Raji (cell line): Measurements from ENCODE around the gene GPRC5C.

ENCODE experiments used
- POLR2A ChIP-seq: IDR thresholded peaks from 2 replicates; pipeline ENCODE4 v1.6.1; 2011; ENCODE audit warnings: low read depth, low read length, control low read depth; ENCODE audit not compliant: insufficient read depth

The GPRC5C gene

DNA sequence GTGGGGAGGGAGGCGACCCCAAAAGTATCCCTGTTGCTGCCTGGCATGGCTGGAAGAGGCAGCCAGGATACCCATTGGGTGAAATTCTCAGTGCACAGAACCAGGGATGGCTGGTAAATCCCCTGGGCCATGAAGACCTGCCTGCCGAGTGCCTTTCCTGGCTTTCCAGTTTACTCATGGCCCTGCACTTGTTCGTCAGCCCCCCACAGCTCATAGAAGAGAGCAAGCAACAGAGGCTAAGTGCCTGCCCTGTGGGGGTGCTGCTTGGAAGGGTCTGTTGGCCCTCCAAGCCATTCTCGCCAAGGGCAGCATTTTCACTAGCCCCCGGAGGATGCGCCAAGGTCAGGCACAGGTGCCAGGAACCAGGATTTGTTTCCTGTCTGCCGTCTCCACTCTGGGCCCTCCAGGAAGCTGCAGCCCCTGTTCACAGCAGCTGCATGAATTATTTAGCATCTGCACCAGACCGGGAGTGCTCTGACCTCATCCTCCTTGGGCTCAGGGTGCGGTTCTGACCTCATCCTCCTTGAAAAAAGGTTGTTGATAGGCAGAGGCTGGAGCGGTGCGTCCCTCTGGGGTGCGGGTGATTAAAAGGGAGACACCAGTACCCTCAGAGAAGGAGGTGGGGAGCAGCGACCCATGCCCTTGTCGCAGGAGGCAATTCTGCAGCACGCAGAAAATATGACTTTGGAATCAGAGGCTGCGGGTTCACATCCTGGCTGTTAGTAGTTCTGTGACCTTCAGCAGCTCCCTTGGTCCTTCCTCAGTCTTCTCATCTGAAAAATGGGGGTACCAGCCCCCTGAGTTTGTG, 20.3 kb downstream of the GPRC5C start:
- no peak for TF ChIP-seq POLR2A

DNA sequence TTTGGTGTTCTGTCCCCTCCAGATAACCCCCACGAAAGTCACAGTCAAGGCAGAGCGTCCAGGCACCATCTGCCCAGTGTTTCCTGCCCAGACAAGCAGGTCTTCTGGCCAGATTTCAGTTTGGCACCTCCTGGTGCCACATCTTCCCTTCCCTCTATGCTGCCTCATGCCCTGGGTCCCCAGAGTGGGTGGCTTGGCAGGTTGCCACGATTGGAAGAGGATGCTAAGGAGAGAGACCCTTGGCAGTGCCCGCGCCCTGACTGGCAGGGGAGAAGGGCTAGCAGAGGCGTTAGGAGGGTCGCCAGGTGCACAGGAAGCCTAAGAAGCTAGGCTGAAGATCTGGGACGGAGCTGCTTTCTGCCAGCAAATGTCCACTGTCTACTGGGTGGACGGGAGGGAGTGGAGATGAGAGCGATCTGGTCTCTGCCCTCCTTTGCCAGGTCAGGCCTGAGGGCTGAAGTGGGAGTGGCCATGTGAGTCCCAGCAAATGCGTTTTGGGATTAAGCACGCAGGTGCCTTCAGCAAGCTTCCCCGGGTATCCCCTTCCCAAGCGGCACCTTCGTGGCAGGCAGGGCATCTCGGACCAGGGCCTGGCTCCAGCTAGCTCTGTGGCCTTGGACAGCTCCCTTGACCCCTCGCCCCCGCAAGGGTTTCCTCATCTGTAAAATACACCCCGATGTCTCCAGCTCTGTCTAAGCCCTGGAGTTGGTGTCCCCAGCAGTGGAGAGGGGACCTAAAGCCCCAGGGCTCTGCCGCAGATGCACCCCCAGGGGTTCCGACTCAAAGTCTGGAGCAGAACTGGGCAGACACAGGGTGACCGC, 21.2 kb downstream of the GPRC5C start:
- no peak for TF ChIP-seq POLR2A

DNA sequence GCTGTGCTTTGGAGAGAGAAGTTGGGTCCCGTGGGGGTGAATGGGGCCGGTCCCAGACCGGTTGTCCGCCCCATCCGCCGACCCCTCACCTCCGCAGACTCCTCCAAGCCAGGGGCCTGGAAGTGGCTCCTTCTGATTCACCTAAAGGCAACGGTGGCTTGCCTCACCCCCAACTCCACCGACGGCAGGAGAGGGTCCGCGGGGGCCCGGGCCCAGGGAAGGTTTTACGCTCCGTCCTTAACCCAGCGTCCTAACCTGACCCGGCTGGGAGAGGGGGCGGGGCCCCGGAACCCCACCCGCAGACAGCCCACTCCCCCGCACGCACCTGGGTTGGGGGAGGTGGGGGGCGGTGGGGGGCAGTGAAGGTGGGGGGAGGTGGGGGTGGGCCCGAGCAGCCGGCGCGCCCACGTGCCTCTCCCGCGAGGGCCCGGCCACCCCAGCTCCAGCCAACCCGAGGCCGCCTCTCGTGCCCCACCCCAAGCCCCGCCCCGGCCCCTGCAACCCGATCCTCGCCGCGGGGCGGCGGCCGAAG, 21.8 kb downstream of the GPRC5C start:
- no peak for TF ChIP-seq POLR2A

DNA sequence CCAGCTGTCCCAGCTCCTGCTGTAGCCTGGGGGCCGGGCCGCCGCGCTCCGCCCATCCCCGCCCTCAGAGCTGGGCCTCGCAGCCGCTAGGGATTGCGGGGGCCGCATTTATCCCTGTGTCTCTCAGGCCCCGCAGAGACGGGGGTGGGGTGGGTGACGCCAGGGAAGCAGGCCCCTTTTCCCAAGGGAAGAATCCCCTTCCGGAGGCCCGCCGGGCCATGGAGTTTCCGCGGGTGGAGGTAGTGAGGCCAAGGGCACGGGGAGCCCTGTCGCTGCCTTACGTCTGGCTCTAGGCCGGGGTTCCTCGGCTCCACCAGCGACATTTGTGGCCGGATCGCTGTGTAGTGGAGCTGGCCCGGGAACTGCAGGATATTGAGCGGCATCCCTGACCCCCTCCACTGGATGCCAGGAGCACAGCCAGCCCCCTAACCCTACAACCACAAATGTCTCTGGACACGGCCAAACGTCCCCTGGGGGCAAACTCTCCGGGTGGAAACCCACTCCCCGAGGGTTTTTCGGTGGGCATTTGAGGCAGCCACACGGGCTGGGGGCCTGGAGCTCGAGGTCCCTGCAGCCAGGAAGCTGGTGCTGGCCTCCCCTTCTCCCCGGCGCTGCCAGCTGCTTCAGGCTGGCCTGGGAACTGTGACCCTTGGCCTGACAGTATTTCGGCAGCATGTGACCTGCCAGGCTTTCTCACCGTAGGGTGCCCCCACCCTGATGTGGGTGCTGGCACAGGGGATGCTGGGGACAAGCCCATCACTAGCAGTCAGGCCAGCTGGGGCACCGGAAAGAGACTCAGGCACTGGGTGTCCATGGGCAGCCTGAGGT, 22.5 kb downstream of the GPRC5C start:
- TF ChIP-seq POLR2A: no peak

DNA sequence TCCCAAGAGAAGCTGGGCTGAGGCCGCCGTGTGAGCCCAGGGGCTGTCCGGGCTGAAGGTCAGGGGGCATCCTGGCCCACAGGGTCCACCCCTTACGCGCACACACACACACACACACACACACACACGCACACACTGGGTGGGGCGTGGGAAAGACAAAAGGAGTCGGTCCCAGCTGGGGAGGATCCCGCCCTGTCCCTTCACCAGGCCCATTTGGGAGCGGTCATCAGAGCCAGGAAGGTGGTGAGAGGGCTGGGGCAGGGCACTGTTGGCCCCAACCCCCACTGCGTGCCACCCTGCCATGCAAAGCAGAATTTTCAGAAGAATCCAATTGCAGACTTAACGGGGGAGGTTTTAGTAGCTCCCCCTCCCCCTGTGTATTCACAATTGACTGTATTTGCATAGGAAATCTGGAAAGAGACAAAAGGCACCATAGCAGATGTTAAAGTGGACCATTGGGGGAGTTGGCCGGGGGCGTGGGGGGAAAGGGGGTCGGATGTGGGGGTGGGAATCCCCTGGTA, 23.2 kb downstream of the GPRC5C start:
- TF ChIP-seq POLR2A: no peak

DNA sequence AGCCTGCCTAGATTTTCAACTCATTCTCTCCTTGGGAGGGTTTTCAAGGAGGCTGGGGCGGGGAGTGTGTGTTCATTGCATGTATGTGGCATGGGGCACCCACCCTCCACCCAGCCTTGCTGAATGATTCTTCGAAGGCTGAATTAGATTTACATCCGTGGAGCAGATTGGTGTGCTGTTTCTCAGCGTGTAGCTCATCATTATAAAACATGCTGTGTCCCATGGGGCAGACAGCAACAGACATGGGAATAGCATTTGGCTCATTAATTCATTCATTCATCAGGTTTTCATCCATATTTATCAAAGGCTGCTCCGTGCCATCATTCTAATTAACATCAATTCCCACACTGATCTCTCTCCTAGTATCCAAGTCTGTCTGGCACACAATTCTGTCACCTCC, 23.9 kb downstream of the GPRC5C start:
- no peak for TF ChIP-seq POLR2A

DNA sequence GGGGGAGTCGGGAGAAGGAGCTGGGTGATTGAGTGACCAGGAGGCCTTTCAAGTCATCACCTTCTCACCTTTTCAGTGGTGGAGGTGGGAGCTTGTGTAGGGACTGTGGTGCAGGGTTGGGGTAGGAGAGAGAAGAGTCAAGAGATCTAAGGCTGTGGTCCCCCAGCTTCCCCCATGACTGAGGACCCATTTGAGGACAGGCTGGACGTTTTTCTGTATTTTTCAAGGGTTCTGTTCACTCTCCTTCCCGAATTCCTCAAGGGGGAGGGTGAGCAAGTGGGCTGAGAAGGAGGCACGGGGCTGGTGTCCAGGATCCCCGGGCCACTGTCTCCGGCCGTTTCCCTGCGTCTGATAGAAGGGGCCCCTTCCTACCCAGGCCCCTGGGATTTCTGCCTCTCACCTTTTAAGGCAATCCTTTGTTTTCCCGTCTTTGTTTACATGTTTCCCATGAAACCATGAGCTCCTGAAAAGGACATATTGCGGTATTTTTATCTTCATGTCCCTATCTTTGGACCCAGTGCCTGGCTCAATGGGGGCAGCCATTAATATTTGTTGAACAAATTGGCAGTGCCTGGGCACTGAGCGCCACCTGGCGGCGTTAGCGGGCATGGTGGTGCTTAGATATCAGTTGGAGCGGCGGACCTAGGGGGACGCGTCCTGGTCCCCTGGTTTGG, 25.4 kb downstream of the GPRC5C start:
- no peak for TF ChIP-seq POLR2A

DNA sequence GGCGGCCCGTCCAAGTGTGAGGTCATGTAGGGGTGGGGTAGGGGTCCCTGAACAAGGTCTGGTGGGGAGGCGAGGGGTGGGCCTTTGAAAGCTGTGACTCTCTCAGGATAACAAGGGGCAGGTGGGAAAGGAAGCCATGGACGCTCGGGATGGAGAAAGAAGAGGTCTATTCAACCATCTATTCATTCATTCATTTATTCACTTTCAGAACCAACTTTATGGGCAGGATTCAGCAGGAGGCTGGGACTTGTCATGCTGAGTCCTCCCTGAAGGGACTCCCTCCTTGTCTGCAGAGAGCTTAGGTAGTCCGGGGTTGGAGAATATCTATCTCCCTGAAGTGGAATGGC, 25.9 kb downstream of the GPRC5C start:
- TF ChIP-seq POLR2A: no peak

DNA sequence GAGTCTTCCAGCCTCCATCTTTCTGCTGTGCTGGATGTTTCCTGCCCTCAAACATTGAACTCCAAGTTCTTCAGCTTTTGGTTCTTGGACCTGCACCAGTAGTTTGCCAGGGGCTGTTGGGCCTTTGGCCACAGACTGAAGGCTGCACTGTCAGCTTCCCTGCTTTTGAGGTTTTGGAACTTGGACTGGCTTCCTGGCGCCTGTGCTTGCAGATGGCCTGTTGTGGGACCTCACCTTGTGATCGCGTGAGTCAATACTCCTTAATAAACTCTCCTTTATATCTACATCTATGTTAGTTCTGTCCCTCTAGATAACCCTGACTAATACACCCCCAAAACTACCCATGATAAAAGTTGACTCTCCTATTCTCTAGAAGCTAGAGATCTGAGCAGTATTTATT, 26.9 kb downstream of the GPRC5C start:
- TF ChIP-seq POLR2A: no peak

DNA sequence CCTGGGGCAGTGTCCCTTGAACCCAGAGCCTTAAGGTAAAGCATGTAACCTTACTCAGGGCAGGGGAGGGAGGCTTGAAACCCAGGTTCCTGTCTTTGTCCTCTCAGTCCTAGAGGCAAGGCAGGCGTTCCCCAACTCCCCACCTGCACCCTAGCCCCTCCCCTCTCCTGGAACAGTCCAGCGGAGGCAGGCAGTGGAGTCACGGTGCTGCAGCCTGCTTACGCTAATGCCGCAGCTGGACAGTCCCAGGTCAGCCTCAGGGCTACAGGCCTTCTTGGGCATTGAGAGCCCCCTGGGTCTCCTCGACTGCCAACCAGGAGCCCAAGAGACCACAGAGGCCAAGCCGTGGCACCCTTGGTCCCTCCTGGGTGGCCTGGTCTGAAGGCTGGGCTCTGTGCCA, 27.7 kb downstream of the GPRC5C start:
- TF ChIP-seq POLR2A: no peak

DNA sequence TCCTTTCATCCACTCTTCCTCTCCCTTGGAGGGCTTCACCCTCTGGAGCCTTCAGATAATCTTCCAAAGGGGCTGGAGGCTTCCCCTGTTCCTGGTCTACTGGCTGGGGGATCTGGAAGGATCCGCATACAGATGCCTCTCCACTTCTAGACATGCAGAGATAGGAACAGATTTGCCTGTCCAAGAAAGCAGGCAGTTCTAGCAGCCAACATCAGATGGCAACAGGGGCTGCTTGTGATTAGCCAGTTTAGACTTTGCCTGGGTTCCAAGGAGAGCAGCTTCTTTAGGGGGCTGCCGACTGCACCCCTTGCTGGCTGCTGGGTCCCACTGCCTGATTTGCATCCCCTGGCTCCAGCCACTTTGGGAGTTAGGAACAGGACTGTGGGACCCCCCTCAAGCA, 28.4 kb downstream of the GPRC5C start:
- no peak for TF ChIP-seq POLR2A

DNA sequence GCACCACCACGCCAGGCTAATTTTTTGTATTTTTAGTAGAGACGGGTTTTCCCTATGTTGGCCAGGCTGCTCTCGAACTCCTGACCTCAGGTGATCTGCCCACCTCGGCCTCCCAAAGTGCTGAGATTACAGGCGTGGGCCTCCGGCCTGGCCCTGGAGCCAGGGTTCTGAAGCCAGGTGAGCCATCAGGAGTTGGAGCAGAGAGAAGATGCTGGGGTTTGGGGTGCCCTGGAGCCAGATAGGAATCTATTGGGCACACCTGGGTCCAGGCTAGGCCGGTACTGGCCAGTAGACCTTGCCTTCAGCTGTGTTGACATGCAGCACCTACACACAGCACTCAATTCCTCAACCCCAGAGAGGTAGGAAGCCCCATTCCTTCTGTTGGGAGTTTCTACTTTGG, 29.1 kb downstream of the GPRC5C start:
- TF ChIP-seq POLR2A: no peak

DNA sequence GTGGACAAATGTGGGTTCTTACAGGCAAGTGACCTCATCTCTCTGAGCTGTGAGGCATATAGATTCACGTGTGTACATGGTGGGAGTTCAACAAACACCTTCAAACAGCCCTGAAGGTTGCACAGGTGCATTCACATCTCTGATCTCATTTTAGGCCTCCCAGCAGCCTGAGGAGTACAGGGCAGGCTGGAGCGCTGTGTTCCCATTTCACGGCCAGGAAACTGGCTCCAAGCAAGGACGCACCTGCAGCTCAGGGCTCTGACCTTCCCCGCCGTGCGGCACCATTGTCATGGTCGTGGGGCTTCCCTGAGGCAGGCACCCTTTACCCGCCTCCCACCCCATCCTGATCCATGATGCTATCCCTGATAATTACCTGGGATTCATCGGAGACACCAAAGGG, 29.7 kb downstream of the GPRC5C start:
- TF ChIP-seq POLR2A: no peak

DNA sequence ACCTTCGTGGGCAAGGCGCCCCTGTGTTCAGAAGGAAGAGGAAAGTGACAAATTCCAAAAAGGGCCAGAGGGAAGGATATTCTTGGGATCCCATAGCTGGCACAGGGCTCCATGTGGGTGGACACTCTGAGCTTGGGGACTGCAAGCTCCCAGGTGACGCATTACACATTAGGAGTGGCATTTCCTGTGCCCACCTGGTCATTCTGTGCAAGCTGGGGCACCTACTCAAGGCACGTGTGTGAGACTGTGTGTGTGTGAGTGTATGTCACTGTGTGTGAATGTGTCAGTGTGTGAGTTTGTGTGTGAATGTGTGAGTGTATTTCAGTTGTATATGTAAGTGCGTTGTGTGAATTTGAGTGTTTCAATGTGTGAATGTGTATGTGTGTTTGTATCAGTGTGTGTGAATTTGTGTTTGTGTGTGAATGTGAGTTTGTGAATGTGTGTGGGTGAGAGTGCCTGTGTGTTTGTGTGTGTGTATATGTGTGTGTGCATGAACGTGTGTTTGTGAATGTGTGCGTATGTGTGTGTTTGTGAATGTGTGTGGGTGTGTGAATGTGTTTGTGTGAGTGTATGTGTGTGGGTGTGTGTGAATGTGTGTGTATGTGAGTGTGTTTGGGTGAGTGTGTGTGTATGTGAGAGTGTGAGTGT, 33.0 kb downstream of the GPRC5C start:
- TF ChIP-seq POLR2A: no peak
